Measurements from ENCODE around the gene FAM111A. TPM values are rescaled to one million over a fixed set of nuclear protein-coding genes. Genes with fewer than 3 reads are reported as not detected.

Gene FAM111A
- total and polyA plus RNA-seq, 9 of the 15 experiments (the other 6 are each of a cell fraction or from before 2014, with no cell fraction given) = 14.8 to 30.6 (median 20.1) TPM

DNA sequence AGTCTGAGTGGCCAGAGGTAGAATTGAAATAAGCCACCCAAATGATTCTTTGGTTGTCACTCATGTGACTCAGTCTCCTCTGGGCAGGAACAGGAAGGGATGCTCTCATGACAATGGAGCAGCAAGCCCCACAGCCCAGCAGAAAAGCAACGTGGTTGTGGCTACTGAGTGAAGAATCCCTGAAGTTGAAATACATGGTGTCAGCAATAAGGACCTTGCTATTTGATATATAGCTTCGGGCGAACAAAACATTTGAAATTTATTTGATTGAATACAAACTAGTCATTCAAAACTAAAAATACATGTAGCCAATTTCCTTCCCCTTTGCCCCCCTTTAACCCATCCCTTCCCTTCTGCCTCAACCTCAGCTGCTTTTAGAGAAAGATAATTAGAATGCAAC, 14.8 kb downstream of the FAM111A start:
- ATAC-seq = no peak
- Histone ChIP-seq H3K4me1 (replicated peaks in 1 of 2; ENCODE audit: control insufficient read depth in 2 of 2, insufficient read depth in 2 of 2, low read length in 2 of 2) (no peaks in the 10 kb centered on the region), H3K9me1 (ENCODE audit: control insufficient read depth, insufficient read depth, low read length) (no peaks in the 10 kb centered on the region), H3K27ac (ENCODE audit: extremely low read depth, low read depth, low read length) (no peak overlapping the region), H3K36me3 (ENCODE audit: control insufficient read depth, insufficient read depth, low read length) (no peaks in the 10 kb centered on the region), H3K4me3 (no peak overlapping the region), H3K9me3 (replicated peaks; ENCODE audit: control insufficient read depth, insufficient read depth, low read depth, low read length) (no peaks in the 10 kb centered on the region), H3K4me2 (ENCODE audit: insufficient read depth, low read length) (no peak overlapping the region), H2AFZ (ENCODE audit: low read depth, low read length) (no peak overlapping the region), H3K79me2 (ENCODE audit: control insufficient read depth, insufficient read depth, low read length) (no peaks in the 10 kb centered on the region), H4K20me1 (replicated peaks; ENCODE audit: control insufficient read depth, insufficient read depth, low read length) (no peaks in the 10 kb centered on the region), H3K27me3 (ENCODE audit: control insufficient read depth in 2 of 2, insufficient read depth in 2 of 2, low read length in 2 of 2) (0 out of 5 replicates have a peak, but pooled peaks cover 0 to 4% of the 10 kb centered on the region in 2 experiments), H3K9ac (ENCODE audit: insufficient read depth in 1 of 2, low read depth in 2 of 2, low read length in 2 of 2) (no peak overlapping the region)
- intact Hi-C loops (cut with micrococcal nuclease) (loop anchor here (5.0 kb wide), 1 partner anchor 505 kb away; no protein-coding TSS in a partner anchor), in situ Hi-C loops (cut with MboI) (loop anchor here (5.0 kb wide), 1 partner anchor 105 kb away; no protein-coding TSS in a partner anchor)
- 0% methylated on average over 3 of the region's 3 CpGs for WGBS (ENCODE audit: insufficient coverage, low coverage, missing lambda C conversion rate)
- no peak for FAIRE-seq
- POLR2A ChIA-PET = interaction anchor here (0.6 to 2.3 kb wide), 4 partner anchors 13 to 399 kb away, joined by 3 to 8 read pairs (median 3); partner anchors contain the start of gene DTX4
- no TSS peak for BruUV-seq (replicated peaks)
- DNase-seq (ENCODE audit: extremely low read depth in 1 of 4, low spot score in 3 of 4) = no peak
- CTCF ChIA-PET (ENCODE audit: low intra/inter-chr PET ratio) = no interaction called here
- TF ChIP-seq, protein P1, sequence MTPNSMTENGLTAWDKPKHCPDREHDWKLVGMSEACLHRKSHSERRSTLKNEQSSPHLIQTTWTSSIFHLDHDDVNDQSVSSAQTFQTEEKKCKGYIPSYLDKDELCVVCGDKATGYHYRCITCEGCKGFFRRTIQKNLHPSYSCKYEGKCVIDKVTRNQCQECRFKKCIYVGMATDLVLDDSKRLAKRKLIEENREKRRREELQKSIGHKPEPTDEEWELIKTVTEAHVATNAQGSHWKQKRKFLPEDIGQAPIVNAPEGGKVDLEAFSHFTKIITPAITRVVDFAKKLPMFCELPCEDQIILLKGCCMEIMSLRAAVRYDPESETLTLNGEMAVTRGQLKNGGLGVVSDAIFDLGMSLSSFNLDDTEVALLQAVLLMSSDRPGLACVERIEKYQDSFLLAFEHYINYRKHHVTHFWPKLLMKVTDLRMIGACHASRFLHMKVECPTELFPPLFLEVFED (CRISPR knock-in tag; conservative IDR thresholded peaks at IDR 0.05) = no peak
- no peak for TF ChIP-seq TEAD2 (tag; IDR thresholded peaks at IDR 0.05)
- TF ChIP-seq ETV6 (IDR thresholded peaks at IDR 0.05; ENCODE audit: borderline replicate concordance in 1 of 2, low read depth in 2 of 2, low read length in 1 of 2) = no peak
- TF ChIP-seq ETV6 (CRISPR knock-in tag; IDR thresholded peaks at IDR 0.05; ENCODE audit: borderline replicate concordance) = no peak
- no peak for TF ChIP-seq CCAR2 (IDR thresholded peaks at IDR 0.05; ENCODE audit: low read depth, low read length)
- peak; percentile 37; the same call in 1 of the 2 replicates for TF ChIP-seq ZNF316 (IDR thresholded peaks at IDR 0.05)
